ENCODE data around the gene CYP2A13.
"Not testable (repeated sequence)": the region's sequence is repeated elsewhere in the genome, so short reads cannot be mapped to it uniquely, and the experiment has no call there.

CYP2A13 gene

DNA sequence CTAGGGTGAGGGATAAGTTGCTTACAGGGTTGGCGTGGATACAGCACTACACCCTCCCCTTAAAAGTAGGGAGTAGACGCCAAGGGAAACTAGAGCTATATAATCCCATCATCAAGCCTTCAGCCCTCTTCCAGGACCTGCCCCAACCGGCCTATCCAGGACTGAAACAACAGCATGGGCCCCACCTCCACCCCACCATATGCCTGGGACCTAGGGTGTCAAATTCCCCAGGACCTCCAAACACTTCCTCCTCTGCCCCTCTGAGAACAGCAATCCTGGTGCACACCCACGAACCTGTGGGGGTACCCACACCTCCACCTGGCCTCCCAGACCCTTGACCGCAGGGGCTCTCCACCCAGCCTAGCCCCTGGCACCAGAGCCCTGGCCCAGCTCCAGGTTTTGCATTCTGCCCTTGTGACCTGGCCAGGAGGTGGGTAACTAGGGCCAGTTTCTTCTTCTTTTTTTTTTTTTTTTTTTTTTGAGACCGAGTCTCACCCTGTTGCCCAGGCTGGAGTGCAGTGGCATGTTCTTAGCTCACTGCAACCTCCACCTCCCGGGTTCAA is 24.6 kb downstream of the CYP2A13 start:
- in situ Hi-C loops (cut with HindIII; ENCODE audit: low pct_ligation_motif_present, low pct_unique_long_range_greater_than_20kb, low sequenced_read_pairs), result no loop called here
- no peak for DNase-seq

GRCh38 chr19:41114132-41114531 is 25.9 kb downstream of the CYP2A13 start, which contains the start of gene CYP2F1:
TSS of gene CYP2F1 (plus strand) at chr19:41114432. CDS start at chr19:41116189, 1,757 bp downstream.
- in situ Hi-C loops (cut with HindIII; ENCODE audit: low pct_ligation_motif_present, low pct_unique_long_range_greater_than_20kb, low sequenced_read_pairs), result no loop called here
- no peak for DNase-seq

DNA sequence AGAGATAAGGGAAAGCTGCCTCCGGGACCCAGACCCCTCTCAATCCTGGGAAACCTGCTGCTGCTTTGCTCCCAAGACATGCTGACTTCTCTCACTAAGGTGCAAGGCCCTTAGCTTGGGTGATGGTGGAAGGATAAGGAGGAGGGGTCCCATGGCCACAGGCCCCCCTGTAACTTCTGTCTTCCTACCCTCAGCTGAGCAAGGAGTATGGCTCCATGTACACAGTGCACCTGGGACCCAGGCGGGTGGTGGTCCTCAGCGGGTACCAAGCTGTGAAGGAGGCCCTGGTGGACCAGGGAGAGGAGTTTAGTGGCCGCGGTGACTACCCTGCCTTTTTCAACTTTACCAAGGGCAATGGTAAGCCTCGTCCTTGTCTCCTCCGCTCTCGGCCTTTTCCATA is 28.0 kb downstream of the CYP2A13 start:
- in situ Hi-C loops (cut with HindIII; ENCODE audit: low pct_ligation_motif_present, low pct_unique_long_range_greater_than_20kb, low sequenced_read_pairs), result no loop called here

GRCh38 chr19:41120929-41121911 is 33.0 kb downstream of the CYP2A13 start:
- in situ Hi-C loops (cut with HindIII; ENCODE audit: low pct_ligation_motif_present, low pct_unique_long_range_greater_than_20kb, low sequenced_read_pairs); DNase-seq: not testable (repeated sequence)

More for the DNA sequence above, 28.0 kb downstream of the CYP2A13 start:
- DNase-seq, result no peak

GRCh38 chr19:41122846-41123245 is 34.6 kb downstream of the CYP2A13 start:
- in situ Hi-C loops (cut with HindIII; ENCODE audit: low pct_ligation_motif_present, low pct_unique_long_range_greater_than_20kb, low sequenced_read_pairs); DNase-seq: not testable (repeated sequence)

- no peak for DNase-seq
- in situ Hi-C loops (cut with HindIII; ENCODE audit: low pct_ligation_motif_present, low pct_unique_long_range_greater_than_20kb, low sequenced_read_pairs), result no loop called here
These were observed 35.6 kb downstream of the CYP2A13 start for GRCh38 chr19:41123716-41124294.

DNA sequence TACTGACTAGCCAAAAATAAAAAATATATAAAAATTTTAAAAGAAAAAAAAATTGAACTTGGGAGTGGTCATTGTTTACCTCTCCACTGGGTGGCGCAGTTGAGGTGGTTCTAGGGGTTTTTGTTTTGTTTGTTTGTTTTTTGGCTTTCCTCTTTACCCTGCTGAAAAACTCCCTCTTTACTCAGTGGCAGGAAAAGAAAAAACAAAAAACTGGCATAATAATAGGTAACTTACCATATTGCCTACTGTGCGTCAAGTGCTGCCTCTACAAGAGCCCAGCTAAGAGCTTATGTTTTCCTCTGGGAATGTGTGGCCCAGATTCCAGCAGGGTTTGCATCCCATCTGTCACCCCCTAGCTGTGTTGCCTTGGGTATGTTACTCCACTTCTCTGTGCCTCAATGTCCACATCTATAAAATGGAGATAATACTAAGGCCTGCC is 38.5 kb downstream of the CYP2A13 start:
- peak; percentile 4 for DNase-seq
- in situ Hi-C loops (cut with HindIII; ENCODE audit: low pct_ligation_motif_present, low pct_unique_long_range_greater_than_20kb, low sequenced_read_pairs), result not testable (repeated sequence)

- in situ Hi-C loops (cut with HindIII; ENCODE audit: low pct_ligation_motif_present, low pct_unique_long_range_greater_than_20kb, low sequenced_read_pairs), result not testable (repeated sequence)
These were observed 39.1 kb downstream of the CYP2A13 start for GRCh38 chr19:41127362-41127761.

DNA sequence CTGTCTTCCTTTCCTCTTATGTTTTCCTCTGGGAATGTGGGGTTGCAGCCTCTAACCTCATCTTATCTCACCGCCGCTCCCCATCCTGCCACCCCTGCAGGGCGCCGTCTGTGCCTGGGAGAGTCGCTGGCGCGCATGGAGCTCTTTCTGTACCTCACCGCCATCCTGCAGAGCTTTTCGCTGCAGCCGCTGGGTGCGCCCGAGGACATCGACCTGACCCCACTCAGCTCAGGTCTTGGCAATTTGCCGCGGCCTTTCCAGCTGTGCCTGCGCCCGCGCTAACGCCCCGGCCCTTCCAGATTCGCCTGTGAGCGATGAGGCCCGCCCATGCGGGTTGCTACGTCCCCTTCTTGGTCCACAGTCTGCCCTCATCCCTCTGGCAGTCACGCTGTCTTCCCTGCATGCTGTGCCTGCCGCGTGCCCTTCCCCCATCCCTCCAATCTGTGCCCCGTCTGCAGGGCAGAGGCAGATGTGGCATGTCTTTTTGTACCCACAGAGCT is 39.6 kb downstream of the CYP2A13 start:
- DNase-seq, result peak; percentile 40
- in situ Hi-C loops (cut with HindIII; ENCODE audit: low pct_ligation_motif_present, low pct_unique_long_range_greater_than_20kb, low sequenced_read_pairs), result not testable (repeated sequence)

More at GRCh38 chr19:41127362-41127761, 39.1 kb downstream of the CYP2A13 start:
- DNase-seq, result not testable (repeated sequence)

DNA sequence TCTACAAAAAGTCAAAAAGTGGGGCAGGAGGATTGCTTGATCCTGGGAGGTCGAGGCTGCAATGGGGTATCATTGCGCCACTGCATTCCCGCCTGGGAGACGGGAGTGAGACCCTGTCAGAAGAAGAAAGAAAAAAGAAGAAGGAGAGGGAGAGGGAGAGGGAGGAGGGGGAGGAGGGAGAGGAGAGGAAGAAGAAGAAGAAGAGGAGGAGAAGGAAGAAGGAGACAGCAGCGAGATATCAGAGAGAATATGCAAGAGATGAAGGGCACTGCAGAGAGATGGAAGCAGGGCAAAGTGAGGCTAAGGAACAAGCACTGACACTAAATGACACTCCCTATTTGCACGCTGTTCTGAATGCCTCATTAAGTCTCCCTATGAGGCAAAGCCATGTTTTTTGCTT is 40.4 kb downstream of the CYP2A13 start:
- no peak for DNase-seq
- in situ Hi-C loops (cut with HindIII; ENCODE audit: low pct_ligation_motif_present, low pct_unique_long_range_greater_than_20kb, low sequenced_read_pairs), result no loop called here

GRCh38 chr19:41131186-41131585 is 42.9 kb downstream of the CYP2A13 start:
- DNase-seq, result no peak
- in situ Hi-C loops (cut with HindIII; ENCODE audit: low pct_ligation_motif_present, low pct_unique_long_range_greater_than_20kb, low sequenced_read_pairs), result no loop called here

DNA sequence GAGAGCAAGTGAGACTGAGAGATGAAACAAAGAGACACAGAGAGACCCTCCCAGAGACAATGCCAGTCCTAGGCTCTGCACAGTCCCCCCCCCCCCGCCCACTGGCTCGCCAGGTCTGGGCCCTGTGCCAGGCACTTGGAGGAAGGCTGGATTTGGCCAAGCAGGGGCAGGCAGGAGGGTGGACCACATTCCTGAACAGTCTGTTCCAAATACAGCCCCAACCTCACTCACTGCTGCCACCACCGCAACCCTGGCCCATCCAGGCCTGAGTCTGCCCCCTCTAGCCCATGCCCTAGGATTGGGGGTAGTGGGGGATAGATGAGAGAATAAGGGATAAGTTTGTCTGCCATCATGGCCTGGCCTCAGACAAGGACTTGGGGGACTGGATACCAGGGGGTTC is 45.0 kb downstream of the CYP2A13 start:
- DNase-seq, result no peak
- in situ Hi-C loops (cut with HindIII; ENCODE audit: low pct_ligation_motif_present, low pct_unique_long_range_greater_than_20kb, low sequenced_read_pairs), result no loop called here

GRCh38 chr19:41134616-41135015 is 46.4 kb downstream of the CYP2A13 start:
- in situ Hi-C loops (cut with HindIII; ENCODE audit: low pct_ligation_motif_present, low pct_unique_long_range_greater_than_20kb, low sequenced_read_pairs), result no loop called here
- no peak for DNase-seq

GRCh38 chr19:41135390-41136384 is 47.4 kb downstream of the CYP2A13 start:
- in situ Hi-C loops (cut with HindIII; ENCODE audit: low pct_ligation_motif_present, low pct_unique_long_range_greater_than_20kb, low sequenced_read_pairs); DNase-seq: not testable (repeated sequence)

DNA sequence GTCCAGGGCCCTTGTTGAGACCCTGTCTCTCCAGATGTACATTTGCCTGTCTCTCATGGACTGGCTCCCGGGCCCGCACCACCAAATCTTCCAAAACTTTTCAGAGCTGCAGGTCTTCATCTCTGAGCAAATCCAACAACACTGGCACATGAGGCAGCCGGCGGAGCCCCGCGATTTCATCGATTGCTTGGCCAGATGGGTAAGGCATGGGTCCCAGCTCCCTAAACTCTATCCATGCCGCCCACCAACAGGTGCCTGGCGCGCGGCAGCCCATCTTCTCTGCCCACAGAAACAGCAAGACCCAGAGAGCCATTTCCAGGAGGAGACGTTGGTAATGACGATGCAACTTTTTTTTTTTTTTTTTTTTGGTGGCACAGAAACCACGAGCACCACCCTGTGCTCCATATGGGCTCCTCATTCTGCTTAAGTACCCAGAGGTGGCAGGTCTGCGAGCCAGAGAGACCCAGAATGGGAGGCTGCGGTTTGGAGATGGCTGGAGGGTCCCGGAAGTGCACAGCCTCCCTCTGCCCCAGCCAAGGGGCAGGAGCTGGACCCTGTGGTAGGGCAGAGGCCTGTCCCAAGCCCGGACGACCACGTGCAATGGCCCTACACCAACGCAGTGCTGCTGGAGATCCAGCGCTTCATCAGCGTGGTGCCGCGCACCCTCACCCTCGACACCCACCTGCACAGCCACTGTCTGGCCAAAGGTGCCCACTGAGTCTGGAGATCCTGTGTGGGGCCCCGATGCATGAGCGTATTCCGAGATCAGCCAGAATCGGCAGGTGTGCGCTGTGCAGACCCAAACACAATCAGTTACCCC is 48.6 kb downstream of the CYP2A13 start:
- in situ Hi-C loops (cut with HindIII; ENCODE audit: low pct_ligation_motif_present, low pct_unique_long_range_greater_than_20kb, low sequenced_read_pairs), result no loop called here
- DNase-seq, result no peak

DNA sequence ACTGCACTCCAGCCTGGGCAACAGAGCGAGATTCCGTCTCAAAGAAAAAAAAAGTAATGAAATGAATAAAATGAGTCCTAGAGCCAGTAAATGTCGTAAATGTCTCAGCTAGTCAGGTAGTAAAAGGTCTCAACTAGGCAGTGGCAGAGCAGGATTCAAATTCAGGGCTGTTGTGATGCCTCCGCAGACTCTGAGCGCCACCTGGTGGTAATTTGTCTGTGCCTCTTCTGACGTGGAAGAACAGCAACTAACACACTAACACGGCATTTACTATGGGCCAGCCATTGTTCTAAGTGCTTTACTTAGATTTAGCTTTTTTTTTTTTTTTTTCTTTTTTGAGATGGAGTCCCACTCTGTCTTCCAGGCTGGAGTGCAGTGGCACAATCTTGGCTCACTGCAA is 56.2 kb downstream of the CYP2A13 start:
- DNase-seq, result peak; percentile 68
- in situ Hi-C loops (cut with HindIII; ENCODE audit: low pct_ligation_motif_present, low pct_unique_long_range_greater_than_20kb, low sequenced_read_pairs), result no loop called here
